DOHH2 (cell line): Measurements from ENCODE around the gene VILL.
"Not testable (repeated sequence)": the region's sequence is repeated elsewhere in the genome, so short reads cannot be mapped to it uniquely, and the experiment has no call there.

Source experiments
- H3F3A ChIP-seq: fragments of 200-600 bp; sonication (generic), shearing (Covaris generic); 2 replicates; pipeline ENCODE4 v1.6.0; 2016; ENCODE audit warnings: antibody characterized with exemption, mild to moderate bottlenecking; ENCODE audit not compliant: control insufficient read depth, insufficient read depth
- H3K27ac ChIP-seq: fragments of 200-600 bp; sonication (generic); 2 replicates; pipeline ENCODE4 v1.5.1; 2014; ENCODE audit warnings: low read depth, mild to moderate bottlenecking, low read length, moderate library complexity
- H3K27me3 ChIP-seq: fragments of 200-600 bp; sonication (generic); 2 replicates; pipeline ENCODE4 v1.6.1; 2014; ENCODE audit warnings: mild to moderate bottlenecking, low read length, mixed read lengths; ENCODE audit not compliant: control insufficient read depth
- H3K36me3 ChIP-seq: fragments of 200-600 bp; sonication (generic); 2 replicates; pipeline ENCODE4 v1.6.1; 2014; ENCODE audit warnings: mild to moderate bottlenecking, low read length, moderate library complexity, mixed read lengths; ENCODE audit not compliant: control insufficient read depth
- H3K4me1 ChIP-seq: fragments of 200-600 bp; sonication (generic); 2 replicates; pipeline ENCODE4 v1.6.1; 2014; ENCODE audit warnings: mild to moderate bottlenecking, low read length, mixed read lengths; ENCODE audit not compliant: control insufficient read depth
- H3K4me2 ChIP-seq: fragments of 200-600 bp; sonication (generic); 2 replicates; pipeline ENCODE4 v1.6.0; 2014; ENCODE audit warnings: mild to moderate bottlenecking, low read length, moderate library complexity
- H3K4me3 ChIP-seq: fragments of 200-600 bp; sonication (generic); 2 replicates; pipeline ENCODE4 v1.5.1; 2014; ENCODE audit warnings: mild to moderate bottlenecking, low read length, mixed read lengths
- H3K79me2 ChIP-seq: fragments of 200-600 bp; sonication (generic); 2 replicates; pipeline ENCODE4 v1.6.1; 2014; ENCODE audit warnings: mild to moderate bottlenecking, low read length, mixed read lengths; ENCODE audit not compliant: control insufficient read depth
- H3K9me2 ChIP-seq: fragments of 200-600 bp; sonication (generic); replicated peaks from 2 replicates; pipeline ENCODE4 v1.6.1; 2014; ENCODE audit warnings: mild to moderate bottlenecking, low read length, mixed read lengths; ENCODE audit not compliant: control insufficient read depth
- H3K9me3 ChIP-seq: fragments of 200-600 bp; sonication (generic); 2 replicates; pipeline ENCODE4 v1.6.1; 2014; ENCODE audit warnings: antibody characterized with exemption, low read length, mixed read lengths; ENCODE audit not compliant: control insufficient read depth, insufficient read depth
- H4K20me1 ChIP-seq: fragments of 200-600 bp; sonication (generic); 2 replicates; pipeline ENCODE4 v1.6.0; 2014; ENCODE audit warnings: low read depth, mild to moderate bottlenecking, antibody characterized with exemption, low read length, moderate library complexity; ENCODE audit not compliant: control insufficient read depth, insufficient read depth
- CTCF ChIP-seq: fragments of 200-600 bp; sonication (generic); IDR thresholded peaks from one replicate; pipeline ENCODE4 v1.5.1; 2014; ENCODE audit warnings: antibody characterized with exemption, mild to moderate bottlenecking, low read depth, low read length; ENCODE audit not compliant: poor library complexity, severe bottlenecking
- EZH2phosphoT487 ChIP-seq: fragments of 200-600 bp; sonication (generic); IDR thresholded peaks from 2 replicates; pipeline ENCODE4 v1.6.1; 2017; ENCODE audit warnings: borderline replicate concordance, mild to moderate bottlenecking, antibody characterized with exemption, low read length, moderate library complexity, mixed read lengths

The VILL gene

GRCh38 chr3:37969596-37970100, 20.9 kb upstream of the VILL start:
- H3K36me3 ChIP-seq = no peaks in the 10 kb centered on the region
- H3K4me1 ChIP-seq = no peaks in the 10 kb centered on the region
- H3K4me3 ChIP-seq = no peak overlapping the region
- H3K79me2 ChIP-seq = no peaks in the 10 kb centered on the region
- no peak overlapping the region for H3K27ac ChIP-seq
- H3F3A ChIP-seq = no peaks in the 10 kb centered on the region
- H3K9me2 ChIP-seq = no peaks in the 10 kb centered on the region
- no peaks in the 10 kb centered on the region for H4K20me1 ChIP-seq
- H3K27me3 ChIP-seq = peaks cover 19% of the 10 kb centered on the region
- H3K9me3 ChIP-seq = no peaks in the 10 kb centered on the region
- TF ChIP-seq EZH2phosphoT487 = no peak
- TF ChIP-seq CTCF = no peak
- H3K4me2 ChIP-seq = no peak overlapping the region

GRCh38 chr3:37970802-37971201, 19.8 kb upstream of the VILL start:
- Histone ChIP-seq H3K4me2 (no peak overlapping the region), H3K27me3 (peaks cover 12% of the 10 kb centered on the region), H3K9me2 (no peaks in the 10 kb centered on the region), H3F3A (no peaks in the 10 kb centered on the region), H3K36me3 (no peaks in the 10 kb centered on the region), H3K4me1 (no peaks in the 10 kb centered on the region), H3K4me3 (no peak overlapping the region), H3K9me3 (no peaks in the 10 kb centered on the region), H4K20me1 (no peaks in the 10 kb centered on the region), H3K79me2 (no peaks in the 10 kb centered on the region), H3K27ac (no peak overlapping the region)
- TF ChIP-seq CTCF (no peak), EZH2phosphoT487 (no peak)

- Histone ChIP-seq H3K9me3 (no peaks in the 10 kb centered on the region), H3K27me3 (peaks cover 7% of the 10 kb centered on the region), H3K4me1 (no peaks in the 10 kb centered on the region), H4K20me1 (no peaks in the 10 kb centered on the region), H3K79me2 (no peaks in the 10 kb centered on the region), H3K4me2 (no peak overlapping the region), H3K36me3 (no peaks in the 10 kb centered on the region), H3F3A (no peaks in the 10 kb centered on the region), H3K9me2 (no peaks in the 10 kb centered on the region), H3K27ac (no peak overlapping the region), H3K4me3 (no peak overlapping the region)
- TF ChIP-seq EZH2phosphoT487 = no peak
- no peak for TF ChIP-seq CTCF
Measured at GRCh38 chr3:37971467-37971866, 19.1 kb upstream of the VILL start.

GRCh38 chr3:37972056-37972455, 18.5 kb upstream of the VILL start:
- H3K9me3 ChIP-seq, H3K27me3 ChIP-seq, H3K4me2 ChIP-seq, H3K9me2 ChIP-seq, H3K4me1 ChIP-seq, H4K20me1 ChIP-seq, H3K27ac ChIP-seq, H3K36me3 ChIP-seq, H3F3A ChIP-seq, H3K79me2 ChIP-seq, H3K4me3 ChIP-seq: not testable (repeated sequence)
